Forelimb muscle (tissue), 1 donor: ENCODE measurements around the gene GFER. TPM values are rescaled to one million over a fixed set of nuclear protein-coding genes. Genes with fewer than 3 reads are reported as not detected.

ENCODE experiments used
- DNase-seq: peaks from one replicate; pipeline ENCODE4 v3.0.0-alpha.2; 2013; ENCODE audit warnings: low read depth
- polyA plus RNA-seq: library from polyadenylated mRNA; unstranded; fragments of 120-200 nt; gene quantifications from one replicate; pipeline ENCODE4 v1.2.1, GENCODE V29; 2013; ENCODE audit not compliant: insufficient read length

GFER gene
- polyA plus RNA-seq, 1 donor, result 16.2 TPM

GRCh38 chr16:1974157-1975070, 9.6 kb upstream of the GFER start:
- DNase-seq, result no peak

GRCh38 chr16:1975432-1976215, 8.4 kb upstream of the GFER start:
- DNase-seq, result no peak

- DNase-seq, result no peak
These were observed 7.8 kb upstream of the GFER start for GRCh38 chr16:1976216-1976520.

GRCh38 chr16:1976951-1977874, 6.8 kb upstream of the GFER start:
- no peak for DNase-seq

GRCh38 chr16:1977875-1978268, 6.1 kb upstream of the GFER start:
- no peak for DNase-seq

GRCh38 chr16:1978476-1979120, 5.4 kb upstream of the GFER start:
- no peak for DNase-seq

GRCh38 chr16:1979271-1980029, 4.5 kb upstream of the GFER start:
- DNase-seq, result no peak

GRCh38 chr16:1980030-1980769, 3.8 kb upstream of the GFER start:
- DNase-seq, result no peak

- no peak for DNase-seq
These were observed 3.3 kb upstream of the GFER start for GRCh38 chr16:1980770-1981087.

GRCh38 chr16:1981398-1981836, 2.6 kb upstream of the GFER start, which contains the start of gene NOXO1:
TSS of gene NOXO1 (minus strand) at chr16:1981469. CDS start at chr16:1981179, 290 bp downstream.
- no peak for DNase-seq

GRCh38 chr16:1982013-1982433, 2.0 kb upstream of the GFER start:
- no peak for DNase-seq

GRCh38 chr16:1982991-1983543, 926 bp upstream of the GFER start:
- DNase-seq, result no peak

- no peak for DNase-seq
These were observed 593 bp downstream of the GFER start for GRCh38 chr16:1984347-1985225.

GRCh38 chr16:1985466-1986150, 1.6 kb downstream of the GFER start:
- DNase-seq, result no peak

GRCh38 chr16:1987198-1987597, 3.2 kb downstream of the GFER start:
- DNase-seq, result no peak

GRCh38 chr16:1989209-1990100, 5.5 kb downstream of the GFER start, which contains the start of gene SYNGR3:
TSS of gene SYNGR3 (plus strand) at chr16:1989970. CDS start at chr16:1990103, 133 bp downstream.
- DNase-seq, result no peak

GRCh38 chr16:1990101-1990350, 6.0 kb downstream of the GFER start:
- DNase-seq, result no peak
